ENCODE measurements around the gene ZCCHC7.
"Not testable (repeated sequence)": the region's sequence is repeated elsewhere in the genome, so short reads cannot be mapped to it uniquely, and the experiment has no call there.

- not testable (repeated sequence) for TF ChIP-seq CTCF (conservative IDR thresholded peaks at IDR 0.05; ENCODE audit: low read length); EZH2phosphoT487 (IDR thresholded peaks at IDR 0.05; ENCODE audit: borderline replicate concordance, low read depth, low read length)
Measured at GRCh38 chr9:37080165-37080628, 40.2 kb upstream of the ZCCHC7 start.

Measured in OCI-LY7 (cell line).